GM19025 (cell line): ENCODE data around the gene ALOX12B.
"Not testable (repeated sequence)": the region's sequence is repeated elsewhere in the genome, so short reads cannot be mapped to it uniquely, and the experiment has no call there.

ENCODE experiments used
- ATAC-seq: cut with Tn5 transposase; IDR thresholded peaks from one replicate; pipeline ENCODE4 v1.9.1; 2021; ENCODE audit warnings: mild to moderate bottlenecking, low read depth, moderate library complexity; ENCODE audit not compliant: unreplicated experiment

Gene ALOX12B

DNA sequence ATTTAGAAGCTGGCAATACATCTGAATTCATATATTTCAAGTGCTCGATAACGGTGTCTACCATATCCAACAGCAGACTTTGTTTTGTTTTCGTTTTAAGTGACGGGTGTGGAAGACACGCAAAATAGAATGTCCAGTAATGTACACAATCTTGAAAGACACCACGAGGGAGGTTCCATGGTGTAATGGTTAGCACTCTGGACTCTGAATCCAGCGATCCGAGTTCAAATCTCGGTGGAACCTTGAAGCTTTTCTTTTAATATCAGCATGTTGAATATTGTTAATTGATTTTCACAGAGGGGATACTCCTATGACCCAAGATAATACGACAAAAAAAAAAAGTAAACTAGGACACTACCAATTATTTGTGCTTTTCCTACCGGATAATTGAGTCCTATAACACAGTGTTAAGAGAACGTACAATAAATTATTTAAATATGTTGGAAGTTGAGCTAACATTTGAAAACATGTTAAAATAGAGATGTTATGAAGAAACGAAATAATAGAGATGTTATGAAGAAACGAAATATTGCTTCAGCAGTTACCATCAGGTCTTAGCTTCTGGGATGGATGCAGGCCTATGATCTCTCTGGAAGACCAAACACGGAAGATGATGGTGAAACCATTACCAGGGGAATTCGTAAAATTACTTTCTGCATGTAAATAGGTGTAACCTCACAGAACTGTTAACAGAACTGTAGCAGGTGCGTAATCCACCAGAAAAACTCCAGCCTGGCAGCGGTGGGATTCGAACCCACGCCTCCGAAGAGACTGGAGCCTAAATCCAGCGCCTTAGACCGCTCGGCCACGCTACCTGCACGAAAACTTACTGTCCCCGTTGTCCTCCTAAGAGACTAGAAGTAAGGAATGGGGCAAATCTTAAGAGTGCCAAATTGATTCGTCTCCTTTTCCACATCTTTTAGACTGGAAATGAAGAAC, 32.3 kb upstream of the ALOX12B start:
- no peak for ATAC-seq

DNA sequence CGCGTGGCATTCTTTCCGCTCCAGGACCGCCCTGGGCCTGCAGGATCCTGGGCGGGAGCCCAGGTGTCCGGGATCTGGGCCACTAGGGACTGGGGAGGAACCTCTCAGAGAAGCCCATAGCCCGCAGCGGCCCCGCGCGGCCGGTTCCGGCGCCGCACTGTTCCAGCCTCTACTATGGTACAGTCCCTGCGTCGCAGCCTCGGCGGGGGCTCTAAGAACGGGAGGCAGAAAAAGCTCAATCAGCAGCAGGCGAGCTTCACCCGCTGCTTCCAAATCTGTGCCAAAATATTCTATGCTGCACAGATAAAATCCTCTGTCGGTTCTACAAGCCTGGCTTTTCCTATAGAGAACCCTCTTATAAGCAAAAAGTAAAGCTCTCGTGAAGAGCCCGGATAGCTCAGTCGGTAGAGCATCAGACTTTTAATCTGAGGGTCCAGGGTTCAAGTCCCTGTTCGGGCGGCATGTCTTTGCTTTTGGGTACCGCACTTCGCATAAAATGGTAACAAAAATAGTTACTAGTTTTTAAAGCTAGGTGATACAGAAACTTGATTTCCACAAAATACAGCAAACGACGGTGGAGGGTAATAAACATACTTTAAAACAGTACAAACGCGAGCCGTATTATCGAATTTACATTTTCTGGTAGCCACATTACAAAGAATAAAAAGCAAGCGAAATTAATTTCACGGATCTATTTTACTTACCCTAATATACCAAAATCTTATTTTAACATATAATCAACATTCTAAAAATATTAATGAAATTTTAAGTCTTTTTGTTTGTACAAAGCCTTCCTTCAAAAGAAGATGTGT, 31.5 kb upstream of the ALOX12B start:
- ATAC-seq: peak; percentile 42

DNA sequence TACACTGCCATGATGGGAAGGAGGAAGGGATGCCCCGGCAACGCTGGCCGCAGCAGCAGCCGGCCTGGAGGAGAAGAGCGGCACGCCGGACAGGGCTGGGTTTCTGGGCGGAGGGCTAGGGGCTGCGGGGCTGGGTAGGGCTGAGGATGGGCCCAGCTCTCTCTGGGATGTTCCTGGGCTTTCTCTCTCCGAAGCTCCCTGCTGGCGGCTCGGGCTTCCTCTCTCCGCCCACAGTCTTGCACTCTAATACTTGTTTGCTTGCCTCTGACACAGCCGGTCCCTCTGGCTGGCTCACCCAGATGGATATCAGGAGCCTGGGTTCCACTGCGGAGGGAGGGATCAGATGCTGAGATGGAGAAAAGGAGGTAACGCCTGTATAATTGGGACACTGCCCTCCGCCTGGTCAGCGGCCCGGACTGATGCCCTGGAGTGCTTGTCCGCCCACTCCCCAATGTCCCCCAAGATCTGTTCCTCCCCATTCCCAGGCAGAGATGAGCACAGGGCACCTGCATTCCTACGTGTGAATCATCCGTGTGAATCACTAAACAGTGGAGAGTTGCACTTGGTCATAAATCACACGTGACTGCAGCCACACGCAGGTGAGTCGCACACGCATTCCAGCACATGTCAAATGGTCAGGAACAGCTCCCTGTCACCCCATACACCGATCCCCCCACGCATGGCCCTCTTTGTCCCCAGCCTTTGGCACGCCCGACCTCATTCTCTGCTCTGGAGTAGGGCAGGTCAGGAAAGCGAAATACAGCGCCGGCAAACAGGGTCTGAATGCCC, 30.7 kb upstream of the ALOX12B start, which contains the start of gene ALOXE3:
ALOXE3 (minus strand) TSS at position 535 of the 789 bp plus-strand sequence; CDS start at position 11, 524 bp downstream.
- ATAC-seq: no peak

DNA sequence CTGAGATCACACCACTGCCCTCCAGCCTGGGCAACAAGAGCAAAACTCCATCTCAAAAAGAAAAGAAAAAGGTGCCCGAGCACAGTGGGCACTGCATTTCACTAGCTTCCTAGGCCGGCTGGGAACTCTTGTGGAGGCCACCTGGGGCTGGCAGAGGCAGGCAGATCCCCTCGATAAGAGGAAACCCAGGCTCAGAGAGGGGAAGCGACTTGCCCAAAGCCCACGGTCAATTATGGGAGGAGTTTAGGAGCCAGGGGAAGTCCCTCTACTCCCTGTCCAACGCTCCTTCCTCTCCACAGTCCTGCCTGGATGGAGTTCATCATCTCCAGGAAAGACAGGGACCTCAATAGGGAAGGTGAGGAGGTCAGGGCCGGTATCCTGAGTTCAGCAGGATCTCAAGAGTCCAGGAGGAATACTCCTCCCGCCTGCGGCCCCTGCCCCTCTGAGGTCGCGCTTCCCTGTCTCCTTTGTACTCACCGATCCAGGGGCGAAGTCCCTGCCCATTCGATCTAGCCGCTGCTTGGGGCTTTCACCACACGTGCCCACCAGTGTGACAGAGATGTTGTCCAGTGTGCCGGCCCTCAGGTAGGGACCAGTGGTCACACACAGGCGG, 30.0 kb upstream of the ALOX12B start:
- ATAC-seq: no peak

DNA sequence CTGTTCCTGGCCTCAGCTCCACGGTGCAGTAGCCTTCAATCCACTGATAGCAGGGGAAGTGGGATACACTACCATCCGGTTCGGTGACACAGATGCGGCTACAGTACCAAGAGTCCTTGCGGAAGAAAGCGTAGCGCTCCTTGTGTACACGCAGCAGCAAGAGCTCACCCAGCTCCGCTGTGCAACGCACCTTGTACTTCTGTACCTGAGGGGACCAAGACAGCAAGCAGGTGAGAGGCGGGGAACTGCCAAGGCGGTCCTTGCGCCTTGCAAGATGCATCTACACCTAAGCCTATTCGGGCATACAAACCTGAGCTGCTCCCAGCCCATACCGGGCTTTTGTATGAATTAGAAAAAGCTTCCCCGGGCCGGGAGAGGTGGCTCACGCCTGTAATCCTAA, 29.3 kb upstream of the ALOX12B start:
- no peak for ATAC-seq

DNA sequence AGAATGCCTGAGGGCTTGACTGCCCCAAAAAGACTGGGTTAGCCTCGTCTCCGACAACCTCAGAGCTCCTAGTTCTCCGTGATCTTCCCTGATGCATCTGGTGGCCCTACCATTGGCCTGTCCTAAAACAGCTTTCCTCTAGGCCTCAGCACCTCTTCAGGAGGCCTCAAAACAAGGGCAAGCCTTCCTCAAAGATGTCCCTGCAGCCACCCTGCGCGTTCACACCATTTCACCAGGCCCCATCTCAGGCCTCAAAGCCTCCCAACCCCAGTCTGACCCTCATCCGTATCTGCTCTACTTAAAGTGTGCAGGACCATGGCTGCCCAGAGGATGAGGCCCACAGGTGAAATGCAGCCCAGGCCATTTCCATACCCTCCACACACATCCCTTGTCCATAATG, 23.4 kb upstream of the ALOX12B start:
- ATAC-seq: no peak

DNA sequence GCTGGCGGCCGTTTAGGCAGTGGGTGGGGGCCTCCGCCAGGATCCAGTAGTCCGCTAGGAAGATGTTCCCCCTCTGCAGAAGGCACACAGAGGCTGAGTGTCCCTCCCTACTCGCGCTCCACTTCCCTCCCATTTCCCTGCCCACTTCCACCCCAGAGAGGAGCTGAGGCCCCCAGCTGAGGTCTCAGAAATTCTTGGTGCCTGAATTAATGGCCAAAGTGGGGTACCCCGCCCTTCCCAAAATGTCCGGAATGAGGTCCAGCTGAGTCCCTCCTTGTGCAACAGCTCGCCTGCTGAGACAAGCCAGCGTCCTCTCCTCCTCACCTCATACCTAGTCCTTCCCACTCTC, 22.9 kb upstream of the ALOX12B start:
- ATAC-seq: no peak

DNA sequence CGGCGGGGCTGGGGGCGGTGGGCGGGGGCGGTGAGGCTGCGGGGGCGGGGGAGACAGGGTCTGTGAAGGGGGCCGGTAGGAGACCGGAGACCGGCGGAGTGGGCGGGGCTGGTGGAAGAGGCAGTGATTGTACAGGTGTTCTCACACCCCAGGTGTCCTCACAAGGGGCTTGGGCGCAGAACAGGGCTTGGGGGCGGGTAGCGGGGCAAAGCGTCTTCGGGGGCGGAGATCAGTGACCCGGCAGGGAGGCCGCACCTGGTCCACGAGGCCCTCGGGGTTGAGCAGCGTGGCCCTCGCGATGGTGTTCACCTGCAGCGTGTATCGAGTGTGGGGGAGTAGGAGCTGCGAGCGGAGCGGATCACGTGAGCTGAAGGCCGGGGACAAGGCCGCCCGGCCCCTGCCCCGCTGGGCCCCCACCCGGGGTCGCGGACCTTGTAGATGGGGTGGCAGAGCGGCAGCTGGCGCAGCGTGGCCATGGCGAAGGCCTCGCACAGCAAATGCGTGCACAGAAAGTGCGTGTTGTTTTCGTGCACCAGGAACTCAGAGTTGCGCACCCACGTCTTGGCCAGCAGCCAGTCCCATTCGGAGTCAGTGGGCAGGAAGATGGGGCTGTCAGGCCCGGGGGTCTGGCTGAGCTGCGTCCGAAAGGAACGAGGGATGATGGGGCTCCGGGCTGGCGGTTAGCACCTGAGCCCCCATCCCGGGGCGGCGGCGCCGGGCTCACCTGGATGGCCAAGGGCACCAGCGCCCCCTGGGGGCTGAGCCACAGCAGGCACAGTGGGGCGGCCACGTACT, 22.3 kb upstream of the ALOX12B start:
- ATAC-seq: no peak

DNA sequence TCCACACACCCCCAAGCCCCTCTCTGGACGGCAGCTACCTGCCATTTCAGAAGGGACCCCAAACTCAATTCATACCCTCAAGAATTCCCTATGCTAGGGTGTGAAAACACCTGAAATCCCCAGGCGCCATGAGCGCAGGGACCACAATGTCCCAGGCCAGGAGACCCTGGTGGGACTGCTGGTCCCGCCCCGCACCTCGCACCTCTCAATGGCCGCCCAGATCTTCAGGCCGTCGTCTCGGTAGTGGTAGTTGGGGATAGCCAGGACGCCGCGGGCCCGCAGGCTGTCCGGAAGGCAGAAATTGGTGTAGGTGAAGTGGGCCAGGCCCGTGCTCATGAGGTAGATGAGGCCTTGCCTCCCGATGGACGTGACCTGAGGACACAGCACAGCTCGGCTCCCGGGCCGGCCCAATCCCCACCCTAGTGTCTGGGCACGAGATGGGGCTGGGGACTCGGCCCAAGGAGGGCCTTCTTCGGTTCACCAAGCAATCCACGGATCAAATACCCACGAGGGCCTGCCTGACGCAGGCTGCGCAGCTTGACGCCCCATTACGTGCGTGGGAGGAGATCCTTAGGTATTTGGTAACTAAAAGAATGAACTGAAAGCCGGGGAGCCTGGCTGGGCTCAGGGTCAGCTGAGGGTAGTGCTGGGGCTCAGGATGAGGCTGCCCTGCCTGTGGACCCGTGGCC, 21.6 kb upstream of the ALOX12B start:
- no peak for ATAC-seq

DNA sequence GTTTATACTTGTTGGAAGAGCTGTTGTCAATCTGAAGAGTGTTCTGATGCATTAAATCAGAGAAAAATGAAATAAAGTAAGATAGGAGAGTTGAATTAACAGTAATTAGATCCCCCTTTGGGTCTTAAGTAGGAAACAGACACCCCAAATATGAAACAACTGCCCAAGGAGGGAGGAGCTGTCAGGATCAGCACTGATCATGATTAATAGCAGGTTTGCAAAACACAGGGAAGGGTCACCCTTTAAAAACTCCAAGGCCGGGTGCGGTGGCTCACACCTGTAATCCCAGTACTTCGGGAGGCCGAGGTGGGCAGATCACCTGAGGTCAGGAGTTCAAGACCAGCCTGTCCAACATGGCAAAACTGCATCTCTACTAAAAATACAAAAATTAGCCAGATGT, 19.5 kb upstream of the ALOX12B start:
- not testable (repeated sequence) for ATAC-seq

DNA sequence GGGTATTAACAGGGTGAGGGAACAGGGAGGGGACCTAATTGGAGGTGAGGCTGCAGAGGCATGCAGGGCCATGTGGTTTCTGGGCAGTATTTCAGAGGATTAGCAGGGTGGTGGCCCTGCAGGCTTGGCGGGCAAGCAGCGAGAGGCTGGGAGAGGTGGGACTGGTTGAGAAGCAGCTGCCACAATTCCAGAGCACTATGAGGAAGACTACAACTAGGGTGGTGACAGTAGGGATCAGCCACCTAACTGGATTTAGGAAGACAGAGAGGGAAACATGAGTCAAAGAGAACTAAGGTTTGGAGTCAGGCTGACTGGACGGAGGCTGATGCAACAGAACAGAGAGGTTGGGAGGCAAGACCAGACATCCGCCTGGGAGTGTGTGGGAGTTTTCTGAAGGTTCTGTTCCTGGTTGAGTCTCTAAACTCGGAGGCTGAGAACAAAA, 18.5 kb upstream of the ALOX12B start:
- ATAC-seq: no peak

DNA sequence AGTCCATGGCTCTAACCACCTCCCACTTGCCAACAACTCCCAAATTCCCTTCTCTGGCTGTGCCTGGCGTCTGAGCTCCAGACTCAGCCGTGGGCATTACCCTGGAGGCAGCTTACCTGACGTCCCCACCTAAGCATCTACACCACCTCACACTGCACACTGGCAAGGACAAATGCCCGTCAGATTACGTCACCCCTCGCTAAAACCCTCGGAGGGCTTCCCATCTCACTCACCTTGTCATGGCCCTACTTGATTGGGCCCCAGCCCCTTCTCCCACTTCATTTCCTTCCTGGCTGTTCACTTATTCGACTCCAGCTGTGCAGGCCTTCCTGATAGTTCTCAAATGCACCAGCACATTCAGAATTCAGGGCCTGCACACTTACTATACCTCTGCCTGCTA, 17.4 kb upstream of the ALOX12B start:
- ATAC-seq: no peak

DNA sequence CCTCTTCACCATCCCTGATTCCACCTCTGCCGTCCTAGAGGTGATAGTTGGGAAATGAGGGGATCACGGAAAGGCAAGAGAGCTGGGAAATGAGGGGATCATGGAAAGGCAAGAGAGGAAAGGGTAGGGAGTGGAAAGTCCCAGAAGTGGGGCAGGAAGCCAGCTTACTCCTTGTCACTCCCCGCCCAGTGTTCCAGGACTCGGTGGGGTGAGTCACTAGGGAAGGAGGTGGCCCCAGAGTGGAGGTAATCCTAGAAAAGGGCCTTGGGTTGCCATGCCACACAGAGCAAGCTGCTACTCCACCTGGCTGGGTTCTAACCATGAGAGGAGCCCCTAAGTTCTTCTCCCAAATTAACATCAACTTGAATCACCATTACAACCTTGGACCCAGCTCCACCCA, 16.0 kb upstream of the ALOX12B start:
- ATAC-seq: no peak

DNA sequence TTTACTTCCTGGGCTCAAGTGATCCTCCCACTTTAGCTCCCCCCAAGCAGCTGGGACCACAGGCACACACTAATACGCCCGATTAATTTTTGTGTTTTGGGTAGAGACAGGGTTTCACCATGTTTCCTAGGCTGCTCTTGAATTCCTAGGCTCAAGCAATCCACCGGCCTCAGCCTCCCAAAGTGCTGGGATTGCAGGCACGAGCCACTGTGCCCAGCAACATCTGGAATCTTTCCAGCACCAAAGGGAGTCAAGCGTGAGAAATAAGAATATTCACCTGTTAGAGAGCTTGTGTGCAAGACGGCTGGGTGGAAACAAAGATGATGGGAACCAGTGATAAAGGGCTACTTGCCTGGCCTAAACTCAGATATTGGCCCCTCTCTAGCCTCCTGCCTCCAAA, 14.2 kb upstream of the ALOX12B start:
- no peak for ATAC-seq

DNA sequence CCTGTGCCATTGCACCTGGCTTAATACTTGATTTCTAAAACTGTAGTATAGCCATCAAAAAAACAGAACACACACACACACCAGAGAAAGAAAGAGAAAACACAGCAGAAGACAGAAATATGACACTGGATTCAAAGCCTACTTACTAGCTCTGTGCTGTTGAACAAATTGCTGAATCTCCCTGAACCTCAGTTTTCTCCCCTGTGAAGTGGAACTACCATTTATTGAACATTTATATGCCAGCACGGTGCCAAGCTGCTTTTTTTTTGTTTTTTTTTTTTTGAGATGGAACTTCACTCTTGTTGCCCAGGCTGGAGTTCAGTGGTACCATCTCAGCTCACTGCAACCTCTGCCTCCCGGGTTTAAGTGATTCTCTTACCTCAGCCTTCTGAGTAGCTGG, 13.2 kb upstream of the ALOX12B start:
- no peak for ATAC-seq

DNA sequence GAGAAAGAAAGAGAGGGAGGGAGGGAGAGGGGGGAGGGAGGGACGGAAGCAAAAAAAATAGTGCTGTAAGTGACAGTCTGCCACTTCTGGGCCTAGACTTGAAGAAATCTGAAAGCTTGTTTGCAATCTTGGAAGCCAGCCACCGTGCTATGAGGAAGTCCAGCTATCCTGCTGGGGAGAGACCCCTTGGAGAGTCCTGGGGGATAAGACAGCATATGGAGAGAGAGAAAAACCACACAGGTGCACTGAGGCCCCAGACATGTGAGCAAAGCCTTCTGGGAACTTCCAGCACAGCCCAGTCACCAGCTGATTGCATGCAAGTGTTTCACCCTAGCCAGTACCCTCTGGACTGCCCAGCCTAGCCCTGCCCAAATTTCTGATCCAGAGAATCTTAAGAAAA, 12.6 kb upstream of the ALOX12B start:
- no peak for ATAC-seq

DNA sequence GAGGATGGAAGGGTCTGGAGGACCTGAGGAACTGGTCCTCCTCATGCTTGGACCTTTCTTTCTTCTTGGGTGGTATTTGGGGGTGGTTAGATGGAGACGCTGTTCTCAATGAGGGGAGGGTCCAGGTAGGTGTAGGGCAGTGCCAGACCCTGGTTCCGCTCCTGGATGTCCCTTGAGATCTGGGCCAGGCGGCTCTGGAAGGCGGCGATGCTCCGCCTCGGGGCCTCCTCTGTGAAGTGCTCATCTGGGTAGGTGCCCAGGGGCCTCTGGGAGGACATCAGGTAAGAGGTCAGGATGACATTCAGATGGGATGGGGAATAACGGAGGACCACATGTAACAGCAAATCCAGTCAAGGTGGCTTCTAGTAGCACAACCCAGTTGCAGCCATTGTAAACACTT, 9.0 kb upstream of the ALOX12B start:
- ATAC-seq: no peak

DNA sequence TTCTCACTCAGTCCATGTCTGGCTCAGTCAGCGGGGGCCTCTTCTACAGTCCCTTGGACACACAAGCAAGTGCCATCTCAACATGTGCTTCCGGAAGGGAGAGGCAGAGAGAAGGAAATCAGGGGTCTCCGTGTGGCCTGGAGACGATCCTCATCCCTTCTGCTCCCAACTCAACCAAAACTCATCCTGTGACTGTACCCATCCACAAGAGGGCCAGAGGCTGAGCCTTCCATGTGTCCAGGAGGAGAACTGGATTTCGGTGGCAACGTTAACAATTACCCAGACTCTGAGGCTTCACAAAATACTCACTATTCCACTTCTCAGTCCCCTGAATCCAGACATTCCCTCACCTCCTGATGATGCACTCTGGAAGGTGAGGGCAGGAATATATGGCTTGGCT, 7.8 kb upstream of the ALOX12B start:
- no peak for ATAC-seq
